HG03558 (cell line): ENCODE measurements around the gene CDK5R2.

ENCODE experiments used
- ATAC-seq: cut with Tn5 transposase; IDR thresholded peaks from one replicate; pipeline ENCODE4 v1.9.1; 2021; ENCODE audit warnings: moderate number of reproducible peaks; ENCODE audit not compliant: unreplicated experiment; ENCODE audit errors: extremely low read depth

Gene CDK5R2

DNA sequence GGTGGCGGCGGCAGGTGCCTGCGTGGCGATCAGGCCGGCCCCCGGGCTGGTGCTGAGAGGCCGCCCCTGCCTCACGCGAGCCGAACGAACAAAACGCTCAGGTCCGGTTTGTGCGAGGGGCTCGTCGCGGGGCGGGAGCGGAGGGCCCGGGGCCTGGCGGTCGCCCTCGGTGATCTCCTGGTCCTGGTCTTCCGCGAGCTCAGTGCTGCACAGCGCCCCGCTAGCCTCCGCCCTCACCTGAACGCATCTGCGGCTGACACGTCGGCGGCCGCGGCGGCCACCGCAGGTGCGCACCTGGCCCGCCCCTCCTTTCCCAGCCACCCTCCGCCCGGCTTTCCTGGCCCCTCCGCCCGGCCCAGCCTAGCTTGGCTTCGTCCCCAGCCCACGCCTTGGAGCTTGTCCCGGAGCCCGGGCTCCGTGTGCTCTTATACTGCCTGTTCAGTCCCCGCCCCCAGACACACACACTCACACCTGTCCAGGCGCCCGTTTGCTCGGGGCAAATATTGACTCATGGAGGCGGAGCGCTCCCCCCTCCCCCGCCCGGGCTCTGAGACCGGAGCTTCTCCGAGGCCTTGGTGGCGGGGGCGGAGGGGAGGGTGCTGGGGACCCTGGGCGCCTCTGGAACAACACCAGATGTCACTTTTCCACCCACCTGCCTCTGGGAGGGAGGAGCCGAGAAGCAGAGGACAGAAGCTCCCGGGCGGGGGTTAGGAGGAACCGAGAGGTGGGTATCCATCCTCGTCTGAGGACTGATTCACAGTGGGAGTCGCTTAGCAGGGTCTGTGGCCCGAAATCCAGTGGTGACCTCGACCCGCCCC, 42.3 kb downstream of the CDK5R2 start:
- ATAC-seq, result no peak

DNA sequence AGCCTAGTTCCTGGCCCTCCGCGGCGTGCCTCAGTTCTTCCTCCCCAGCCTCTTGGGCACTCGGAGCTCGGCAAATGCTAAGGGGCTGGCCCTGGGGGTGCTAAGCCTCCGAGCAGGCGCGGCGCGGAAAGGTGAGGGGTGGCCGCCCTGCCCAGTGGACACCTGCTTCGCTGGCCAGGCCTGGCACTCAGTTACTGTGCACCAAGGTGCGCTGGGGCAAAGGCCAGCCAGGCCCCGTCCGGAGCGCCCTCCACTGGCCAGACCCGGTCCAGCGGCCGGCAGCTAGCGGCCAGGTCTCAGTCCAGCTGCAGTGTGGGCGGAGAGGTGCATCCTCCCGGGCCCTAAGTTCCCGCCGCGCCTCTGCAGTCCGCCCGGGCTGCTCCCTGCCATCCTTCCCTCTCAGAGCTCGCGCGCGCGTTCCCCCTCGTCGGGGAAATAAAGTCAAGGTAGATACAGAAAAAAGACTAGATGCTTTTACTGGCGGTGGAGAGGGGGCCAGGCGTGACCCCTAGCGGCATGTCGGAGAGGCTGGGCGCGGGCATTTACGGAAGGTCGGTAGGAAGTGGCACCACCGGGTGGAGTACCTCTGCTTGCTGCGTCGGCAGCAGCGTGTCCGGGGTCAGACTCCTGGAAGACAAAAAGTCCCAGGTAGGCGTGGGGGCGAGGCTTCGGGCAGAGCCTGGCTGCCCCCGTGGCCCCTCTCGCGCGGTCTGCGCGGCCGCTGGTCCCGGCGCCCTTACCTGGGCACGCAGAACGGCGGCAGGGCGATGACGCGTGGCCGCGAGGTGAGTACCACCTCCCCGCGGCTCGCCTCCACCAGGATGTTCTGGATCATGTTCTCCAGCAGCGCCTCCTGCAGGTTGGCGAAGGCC, 43.2 kb downstream of the CDK5R2 start:
- ATAC-seq, result no peak

DNA sequence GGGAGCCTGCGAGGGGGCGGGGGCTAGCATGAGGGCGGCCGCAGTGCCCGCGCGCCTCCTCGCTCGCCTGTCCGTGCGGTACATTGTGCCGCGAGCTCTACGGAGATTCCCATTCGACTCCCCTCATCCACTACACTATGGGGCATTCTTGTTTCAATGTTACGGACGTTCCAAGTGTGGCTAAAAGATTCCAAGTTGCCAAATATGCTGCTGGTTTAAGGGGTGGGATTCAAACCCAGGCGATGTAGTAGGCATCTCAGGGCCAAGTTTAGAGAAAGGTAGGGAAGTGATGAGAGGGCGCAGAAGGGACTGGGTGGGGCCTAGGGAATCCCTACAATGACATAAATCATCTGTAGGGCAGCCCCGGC, 43.8 kb downstream of the CDK5R2 start:
- ATAC-seq, result no peak

DNA sequence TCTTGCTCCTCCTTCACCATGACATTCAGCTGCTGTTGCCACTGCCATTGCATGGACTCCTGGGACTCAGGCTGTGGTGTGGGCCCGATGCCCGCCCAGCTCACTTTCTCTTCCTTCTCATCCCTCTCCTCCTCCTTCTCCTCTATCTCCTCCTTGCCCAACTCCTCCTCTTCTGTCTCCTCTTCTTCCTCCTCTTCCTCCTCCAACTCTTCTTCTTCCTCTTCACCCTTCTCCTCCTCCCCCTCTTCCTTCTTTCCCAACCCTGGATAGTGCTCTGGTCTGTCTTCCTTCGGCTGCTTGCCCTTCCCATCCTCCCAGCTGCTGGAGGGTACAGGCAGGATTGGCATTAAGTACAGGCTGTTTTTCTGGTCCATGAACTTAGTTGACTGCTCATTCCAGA, 44.5 kb downstream of the CDK5R2 start:
- ATAC-seq, result no peak

DNA sequence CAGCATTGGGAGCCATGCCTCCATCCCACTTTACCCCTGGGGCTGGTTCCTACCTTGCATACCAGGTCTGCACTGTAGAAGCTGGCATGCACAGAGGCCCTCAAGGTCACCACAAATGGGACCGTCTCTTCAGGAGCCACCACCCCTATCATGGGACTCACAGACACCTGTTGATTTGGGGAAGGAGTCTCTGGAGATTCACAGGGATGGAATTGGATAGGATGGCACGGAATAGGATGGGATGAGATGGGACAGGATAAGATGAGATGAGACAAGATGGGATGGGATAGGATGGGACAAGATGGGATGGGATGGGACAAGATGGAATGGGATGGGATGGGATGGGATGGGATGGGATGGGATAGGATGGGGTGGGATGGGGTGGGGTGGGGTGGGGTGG, 49.8 kb downstream of the CDK5R2 start:
- ATAC-seq, result no peak

DNA sequence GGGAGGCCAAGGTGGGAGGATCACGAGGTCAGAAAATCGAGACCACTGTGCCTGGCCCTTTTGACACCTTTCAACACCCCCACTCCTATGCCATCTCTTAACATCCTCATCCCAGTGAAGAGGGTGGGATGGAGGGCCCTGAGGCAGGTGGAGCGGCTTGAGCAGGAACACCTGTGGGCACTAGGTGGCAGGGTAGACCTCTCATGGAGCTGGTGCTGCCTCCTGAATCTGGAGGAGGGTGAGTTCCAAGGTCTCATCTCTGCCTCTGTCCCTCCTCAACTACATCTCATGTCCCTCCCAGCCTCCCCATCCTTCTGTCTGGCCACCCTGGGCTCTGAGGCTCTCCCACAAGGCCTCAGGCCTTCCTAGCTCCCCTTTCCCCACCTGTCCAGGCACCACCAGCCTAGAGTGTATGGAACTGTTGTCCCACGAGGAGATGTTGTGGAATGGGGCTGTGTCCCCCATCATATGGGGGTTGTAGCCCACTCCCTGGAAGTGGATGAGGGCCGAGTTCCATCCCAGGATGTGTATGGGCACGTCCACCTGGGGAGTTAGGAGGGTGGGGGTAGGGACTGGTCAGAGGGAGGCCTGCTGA, 50.8 kb downstream of the CDK5R2 start:
- ATAC-seq, result no peak

DNA sequence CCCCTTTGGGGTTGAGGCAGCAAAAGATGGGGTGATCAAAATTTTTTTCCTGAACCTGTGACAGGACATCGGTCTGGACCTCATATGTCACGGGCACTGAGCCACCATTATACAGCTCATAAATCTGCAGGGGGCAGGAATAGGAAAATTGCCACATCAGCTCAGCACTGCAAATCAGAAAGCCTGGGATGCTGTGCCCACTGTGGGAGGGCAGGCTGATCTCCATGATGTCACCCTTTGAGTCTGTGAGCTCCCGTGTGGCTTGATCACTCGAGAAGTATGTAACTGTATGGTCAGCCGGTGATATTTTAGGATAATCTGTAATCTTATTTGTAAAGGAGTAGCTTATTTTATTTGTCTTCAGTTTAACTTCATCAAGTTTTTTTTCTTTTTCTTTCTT, 51.4 kb downstream of the CDK5R2 start:
- no peak for ATAC-seq
